ENCODE results near the gene CLSTN2. TPM values are rescaled to one million over a fixed set of nuclear protein-coding genes. Genes with fewer than 3 reads are reported as not detected.

The CLSTN2 gene
- total RNA-seq, 2 donors from 2014 or later = 0.82 to 1.3 TPM

DNA sequence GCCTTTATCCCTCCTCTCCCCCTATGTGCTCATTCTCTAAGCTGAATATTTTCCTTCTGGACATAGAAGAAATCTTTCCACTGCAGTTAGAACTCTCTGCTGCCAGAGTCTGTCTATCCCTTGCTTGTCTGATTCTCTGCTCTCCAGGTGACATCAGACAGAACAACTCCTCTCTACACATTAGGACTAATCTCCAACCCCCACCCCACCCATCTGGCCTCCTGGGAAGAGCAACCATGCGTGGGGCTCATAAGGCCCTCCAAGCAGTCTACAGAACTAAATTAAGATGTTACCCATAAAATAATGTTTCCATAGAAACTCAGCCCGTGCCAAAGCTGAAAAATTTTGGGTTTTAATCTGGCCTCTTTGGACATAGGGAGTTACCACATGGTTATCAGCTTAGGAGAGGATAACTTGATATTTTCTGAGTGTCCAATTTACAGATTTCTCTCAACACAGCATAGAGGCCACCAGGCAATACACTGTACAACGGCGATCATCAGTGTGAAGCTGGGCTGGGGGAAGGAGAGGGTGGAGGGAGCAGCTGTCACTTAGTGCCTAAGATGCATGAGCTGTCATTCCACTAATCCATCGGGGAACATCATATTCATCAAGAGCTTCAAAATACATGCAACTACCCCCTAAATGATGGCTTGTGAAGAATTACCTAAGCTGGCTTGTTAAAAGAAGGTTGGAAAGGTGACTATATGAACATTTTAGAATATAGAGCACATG, 199.4 kb downstream of the CLSTN2 start:
- H3K9me3 ChIP-seq = no peaks in the 10 kb centered on the region
- DNase-seq = no peak

GRCh38 chr3:140135461-140135860, 200.5 kb downstream of the CLSTN2 start:
- H3K9ac ChIP-seq (ENCODE audit: low read depth in 2 of 2, low read length in 2 of 2) = no peak overlapping the region
- H3K27ac ChIP-seq = no peak overlapping the region
- no peak overlapping the region for H3K4me3 ChIP-seq
- DNase-seq = no peak
- H3K9me3 ChIP-seq = no peaks in the 10 kb centered on the region
- no peaks in the 10 kb centered on the region for H3K27me3 ChIP-seq
- TF ChIP-seq, protein P1, sequence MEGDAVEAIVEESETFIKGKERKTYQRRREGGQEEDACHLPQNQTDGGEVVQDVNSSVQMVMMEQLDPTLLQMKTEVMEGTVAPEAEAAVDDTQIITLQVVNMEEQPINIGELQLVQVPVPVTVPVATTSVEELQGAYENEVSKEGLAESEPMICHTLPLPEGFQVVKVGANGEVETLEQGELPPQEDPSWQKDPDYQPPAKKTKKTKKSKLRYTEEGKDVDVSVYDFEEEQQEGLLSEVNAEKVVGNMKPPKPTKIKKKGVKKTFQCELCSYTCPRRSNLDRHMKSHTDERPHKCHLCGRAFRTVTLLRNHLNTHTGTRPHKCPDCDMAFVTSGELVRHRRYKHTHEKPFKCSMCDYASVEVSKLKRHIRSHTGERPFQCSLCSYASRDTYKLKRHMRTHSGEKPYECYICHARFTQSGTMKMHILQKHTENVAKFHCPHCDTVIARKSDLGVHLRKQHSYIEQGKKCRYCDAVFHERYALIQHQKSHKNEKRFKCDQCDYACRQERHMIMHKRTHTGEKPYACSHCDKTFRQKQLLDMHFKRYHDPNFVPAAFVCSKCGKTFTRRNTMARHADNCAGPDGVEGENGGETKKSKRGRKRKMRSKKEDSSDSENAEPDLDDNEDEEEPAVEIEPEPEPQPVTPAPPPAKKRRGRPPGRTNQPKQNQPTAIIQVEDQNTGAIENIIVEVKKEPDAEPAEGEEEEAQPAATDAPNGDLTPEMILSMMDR (IDR thresholded peaks at IDR 0.05) = no peak
- intact Hi-C loops (cut with DNase I) = no loop called here
- H3K4me1 ChIP-seq = no peaks in the 10 kb centered on the region
- H3K36me3 ChIP-seq = no peaks in the 10 kb centered on the region

More for the DNA sequence above, 199.4 kb downstream of the CLSTN2 start:
- no peak overlapping the region for H3K9ac ChIP-seq (ENCODE audit: low read depth in 2 of 2, low read length in 2 of 2)
- H3K27me3 ChIP-seq = no peaks in the 10 kb centered on the region
- intact Hi-C loops (cut with DNase I) = no loop called here
- TF ChIP-seq, protein P1 (IDR thresholded peaks at IDR 0.05) = no peak
- no peak overlapping the region for H3K27ac ChIP-seq
- no peaks in the 10 kb centered on the region for H3K4me1 ChIP-seq
- no peak overlapping the region for H3K4me3 ChIP-seq
- H3K36me3 ChIP-seq = no peaks in the 10 kb centered on the region

DNA sequence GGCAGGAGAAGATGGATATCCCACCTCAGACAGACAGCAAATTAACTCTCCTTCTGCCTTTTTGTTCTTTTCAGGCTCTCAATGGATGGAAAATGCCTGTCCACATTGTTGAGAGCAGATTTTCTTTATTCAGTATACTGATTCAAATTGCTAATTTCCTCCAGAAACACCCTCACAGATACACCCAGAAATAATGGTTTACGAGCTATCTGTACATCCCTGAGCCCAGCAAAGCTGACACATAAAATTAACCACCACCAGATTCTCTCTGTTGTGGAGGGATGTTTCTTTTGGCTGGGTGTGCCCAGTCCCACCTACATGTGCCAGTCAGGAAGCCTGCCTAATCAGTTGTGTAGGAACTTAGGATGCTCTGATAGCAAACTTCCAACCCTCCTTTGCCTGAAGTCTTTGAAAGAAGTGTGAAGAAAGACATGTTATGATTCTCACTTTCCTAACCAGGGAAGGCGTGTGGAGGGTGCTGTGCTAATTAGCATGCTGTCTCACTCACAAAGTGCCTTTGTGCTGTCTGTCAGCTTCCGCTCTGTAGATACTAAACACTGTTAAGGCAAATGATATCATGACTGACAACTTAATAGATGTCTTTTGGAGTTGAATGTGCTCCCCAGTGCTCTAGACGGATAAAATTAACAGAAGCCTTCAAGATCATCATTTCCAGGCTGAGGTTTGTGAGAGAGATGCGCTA, 208.5 kb downstream of the CLSTN2 start:
- no peaks in the 10 kb centered on the region for H3K27me3 ChIP-seq
- TF ChIP-seq, protein P1 (IDR thresholded peaks at IDR 0.05) = no peak
- intact Hi-C loops (cut with DNase I) = no loop called here

DNA sequence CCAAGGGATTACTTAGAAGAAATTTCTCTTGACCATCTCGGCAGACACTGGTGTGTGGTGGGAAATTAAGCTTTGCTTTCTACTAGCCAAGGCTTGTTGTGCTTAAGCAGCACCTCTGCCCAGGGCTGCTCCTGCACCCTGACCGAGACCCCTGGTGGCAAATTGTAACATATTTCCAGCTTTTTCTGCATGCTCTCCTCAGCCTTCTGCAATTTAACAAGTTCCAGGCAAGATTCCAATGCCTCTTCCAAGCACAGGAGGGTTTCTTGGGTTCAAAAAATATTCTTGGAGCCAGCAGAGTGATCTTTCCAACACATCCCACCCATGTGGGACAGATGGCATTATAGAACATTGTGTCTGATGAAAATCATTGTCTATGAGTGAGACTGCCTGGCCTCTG, 210.5 kb downstream of the CLSTN2 start:
- no peaks in the 10 kb centered on the region for H3K36me3 ChIP-seq
- no peaks in the 10 kb centered on the region for H3K9me3 ChIP-seq
- no peaks in the 10 kb centered on the region for H3K4me1 ChIP-seq
- intact Hi-C loops (cut with DNase I) = no loop called here
- no peaks in the 10 kb centered on the region for H3K27me3 ChIP-seq
- no peak overlapping the region for H3K4me3 ChIP-seq
- DNase-seq = no peak
- no peak overlapping the region for H3K27ac ChIP-seq
- no peak overlapping the region for H3K9ac ChIP-seq (ENCODE audit: low read depth in 2 of 2, low read length in 2 of 2)
- TF ChIP-seq, protein P1 (IDR thresholded peaks at IDR 0.05) = no peak

More for the DNA sequence above, 208.5 kb downstream of the CLSTN2 start:
- Histone ChIP-seq H3K36me3 (no peaks in the 10 kb centered on the region), H3K27ac (no peak overlapping the region), H3K9ac (ENCODE audit: low read depth in 2 of 2, low read length in 2 of 2) (no peak overlapping the region), H3K9me3 (no peaks in the 10 kb centered on the region), H3K4me3 (no peak overlapping the region), H3K4me1 (no peaks in the 10 kb centered on the region)
- no peak for DNase-seq

GRCh38 chr3:140146668-140147067, 211.7 kb downstream of the CLSTN2 start:
- intact Hi-C loops (cut with DNase I) = no loop called here
- H3K27me3 ChIP-seq = no peaks in the 10 kb centered on the region
- no peak overlapping the region for H3K27ac ChIP-seq
- H3K9me3 ChIP-seq = no peaks in the 10 kb centered on the region
- no peak overlapping the region for H3K4me3 ChIP-seq
- H3K4me1 ChIP-seq = no peaks in the 10 kb centered on the region
- no peak for DNase-seq
- H3K9ac ChIP-seq (ENCODE audit: low read depth in 2 of 2, low read length in 2 of 2) = no peak overlapping the region
- TF ChIP-seq, protein P1 (IDR thresholded peaks at IDR 0.05) = no peak
- H3K36me3 ChIP-seq = no peaks in the 10 kb centered on the region

Measured in colonic mucosa (tissue), 4 donors.